HL-60 (cell line): ENCODE results near the gene GAST.

Source experiments
- DNase-seq, 2 experiments: peaks; one replicate each; pipeline ENCODE4 v3.0.0-alpha.2; 2010 to 2020; ENCODE audit warnings: low read depth in 1 of 2, low spot score in 1 of 2
- H3K27ac ChIP-seq: fragments of 250-450 bp; sonication (Bioruptor Pico); replicated peaks from 2 replicates; pipeline ENCODE4 v1.5.1; 2020; ENCODE audit warnings: mild to moderate bottlenecking, moderate library complexity
- H3K27me3 ChIP-seq: fragments of 250-450 bp; sonication (Bioruptor Pico); 2 replicates; pipeline ENCODE4 v1.5.1; 2021; ENCODE audit warnings: mild to moderate bottlenecking, moderate library complexity; ENCODE audit not compliant: insufficient read depth, poor library complexity, severe bottlenecking
- H3K4me3 ChIP-seq: replicated peaks from 2 replicates; pipeline ENCODE4 v1.5.1; 2011; ENCODE audit warnings: mild to moderate bottlenecking, control low read depth, low read length; ENCODE audit not compliant: insufficient read depth
- GABPA ChIP-seq: IDR thresholded peaks from 2 replicates; pipeline ENCODE4 v1.6.1; 2012; ENCODE audit warnings: low read depth
- POLR2AphosphoS5 ChIP-seq: IDR thresholded peaks from 2 replicates; pipeline ENCODE4 v1.6.1; 2012; ENCODE audit warnings: low read depth
- REST ChIP-seq: IDR thresholded peaks from 2 replicates; pipeline ENCODE4 v1.6.1; 2012; ENCODE audit warnings: low read depth; ENCODE audit not compliant: insufficient replicate concordance
- SPI1 ChIP-seq: IDR thresholded peaks from 2 replicates; pipeline ENCODE4 v1.6.1; 2012; ENCODE audit warnings: low read depth, mild to moderate bottlenecking, borderline replicate concordance
- TF ChIP-seq, protein P1 (sequence below): IDR thresholded peaks from one replicate; pipeline ENCODE4 v1.5.1; 2011; ENCODE audit warnings: low read length, control low read depth, inconsistent platforms; ENCODE audit not compliant: insufficient read depth

Gene GAST

GRCh38 chr17:41688641-41689496 lies 23.3 kb upstream of the GAST start, which contains the start of gene EIF1:
Gene EIF1 (plus strand): TSS chr17:41688885. CDS start chr17:41689039, 154 bp downstream.
- Histone ChIP-seq H3K27ac (peak within 1 kb of the TSS; percentile 99), H3K4me3 (peak within 1 kb of the TSS; percentile 97), H3K27me3 (no peaks in the 10 kb centered on the region)
- TF ChIP-seq SPI1 (no peak), REST (peak; percentile 78), POLR2AphosphoS5 (peak; percentile 98), GABPA (peak; percentile 84)
- TF ChIP-seq, protein P1, sequence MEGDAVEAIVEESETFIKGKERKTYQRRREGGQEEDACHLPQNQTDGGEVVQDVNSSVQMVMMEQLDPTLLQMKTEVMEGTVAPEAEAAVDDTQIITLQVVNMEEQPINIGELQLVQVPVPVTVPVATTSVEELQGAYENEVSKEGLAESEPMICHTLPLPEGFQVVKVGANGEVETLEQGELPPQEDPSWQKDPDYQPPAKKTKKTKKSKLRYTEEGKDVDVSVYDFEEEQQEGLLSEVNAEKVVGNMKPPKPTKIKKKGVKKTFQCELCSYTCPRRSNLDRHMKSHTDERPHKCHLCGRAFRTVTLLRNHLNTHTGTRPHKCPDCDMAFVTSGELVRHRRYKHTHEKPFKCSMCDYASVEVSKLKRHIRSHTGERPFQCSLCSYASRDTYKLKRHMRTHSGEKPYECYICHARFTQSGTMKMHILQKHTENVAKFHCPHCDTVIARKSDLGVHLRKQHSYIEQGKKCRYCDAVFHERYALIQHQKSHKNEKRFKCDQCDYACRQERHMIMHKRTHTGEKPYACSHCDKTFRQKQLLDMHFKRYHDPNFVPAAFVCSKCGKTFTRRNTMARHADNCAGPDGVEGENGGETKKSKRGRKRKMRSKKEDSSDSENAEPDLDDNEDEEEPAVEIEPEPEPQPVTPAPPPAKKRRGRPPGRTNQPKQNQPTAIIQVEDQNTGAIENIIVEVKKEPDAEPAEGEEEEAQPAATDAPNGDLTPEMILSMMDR = no peak
- peak; percentile 99 to 100 for DNase-seq

- TF ChIP-seq REST (no peak), SPI1 (no peak), GABPA (no peak), POLR2AphosphoS5 (peak; percentile 11; the same call in 1 of the 2 replicates)
- TF ChIP-seq, protein P1 = peak; percentile 30
- DNase-seq = peak in 1 of 2 experiments; percentile 66
- Histone ChIP-seq H3K27ac (peak overlapping the region; percentile 99), H3K4me3 (peak overlapping the region; percentile 97), H3K27me3 (no peaks in the 10 kb centered on the region)
Observed at GRCh38 chr17:41689497-41690299, 22.4 kb upstream of the GAST start.

DNA sequence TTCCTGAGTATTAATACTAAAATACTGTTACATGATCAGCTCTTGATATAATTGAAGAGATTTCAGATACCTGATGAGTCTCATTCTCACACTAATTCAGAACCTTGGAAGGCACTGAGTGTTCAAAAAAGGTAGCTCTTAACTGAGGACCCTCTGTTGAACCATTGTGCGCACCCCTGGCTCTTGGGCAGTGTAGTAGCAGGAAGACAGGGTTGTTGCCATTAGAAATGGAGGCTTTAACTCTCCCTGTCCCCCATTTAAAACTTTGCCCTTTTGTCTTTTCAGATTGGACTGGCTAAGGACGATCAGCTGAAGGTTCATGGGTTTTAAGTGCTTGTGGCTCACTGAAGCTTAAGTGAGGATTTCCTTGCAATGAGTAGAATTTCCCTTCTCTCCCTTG lies 21.6 kb upstream of the GAST start:
- Histone ChIP-seq H3K27ac (no peak overlapping the region; the same call in 1 of the 2 replicates), H3K4me3 (no peak overlapping the region), H3K27me3 (no peaks in the 10 kb centered on the region)
- TF ChIP-seq POLR2AphosphoS5 (no peak), REST (no peak), GABPA (no peak), SPI1 (no peak)
- TF ChIP-seq, protein P1 = no peak
- DNase-seq = no peak
